HT-29 (cell line): ENCODE data around the gene TEX11. TPM values are rescaled to one million over a fixed set of nuclear protein-coding genes. Genes with fewer than 3 reads are reported as not detected.
"Not testable (repeated sequence)": the region's sequence is repeated elsewhere in the genome, so short reads cannot be mapped to it uniquely, and the experiment has no call there.

Source experiments
- DNase-seq: peaks from one replicate; pipeline ENCODE4 v3.0.0-alpha.2; 2015; ENCODE audit warnings: low spot score
- total RNA-seq: library from RNA; depleted of rRNA; stranded (reverse); fragments of >200 nt; shearing (Covaris generic); gene quantifications from 2 replicates; pipeline ENCODE4 v1.2.3, GENCODE V29; 2014

TEX11 gene
- total RNA-seq, 1 experiment from 2014 or later: not detected

GRCh38 chrX:70762285-70762684 lies 146.2 kb downstream of the TEX11 start:
- DNase-seq: peak; percentile 16

DNA sequence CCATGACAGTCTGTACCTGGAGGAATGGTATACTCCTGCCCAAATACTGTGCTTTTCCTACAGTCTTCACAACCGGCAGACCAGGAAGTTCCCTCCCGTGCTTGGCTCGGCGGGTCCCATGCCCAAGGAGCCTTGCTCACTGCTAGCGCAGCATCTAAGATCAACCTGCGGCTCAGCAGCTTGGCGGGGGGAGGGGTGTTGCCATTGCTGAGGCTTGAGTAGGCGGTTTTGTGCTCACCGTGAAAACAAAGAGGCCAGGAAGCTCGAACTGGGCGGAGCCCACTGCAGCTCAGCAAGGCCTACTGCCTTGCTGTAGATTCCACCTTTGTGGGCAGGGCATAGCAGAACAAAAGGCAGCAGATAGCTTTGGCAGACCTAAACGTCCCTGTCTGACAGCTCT lies 152.7 kb downstream of the TEX11 start:
- DNase-seq: no peak

GRCh38 chrX:70754169-70754848 lies 154.2 kb downstream of the TEX11 start:
- DNase-seq: no peak

GRCh38 chrX:70733774-70734173 lies 174.7 kb downstream of the TEX11 start:
- not testable (repeated sequence) for DNase-seq

- not testable (repeated sequence) for DNase-seq
These were observed 180.6 kb downstream of the TEX11 start for GRCh38 chrX:70727961-70728360.

DNA sequence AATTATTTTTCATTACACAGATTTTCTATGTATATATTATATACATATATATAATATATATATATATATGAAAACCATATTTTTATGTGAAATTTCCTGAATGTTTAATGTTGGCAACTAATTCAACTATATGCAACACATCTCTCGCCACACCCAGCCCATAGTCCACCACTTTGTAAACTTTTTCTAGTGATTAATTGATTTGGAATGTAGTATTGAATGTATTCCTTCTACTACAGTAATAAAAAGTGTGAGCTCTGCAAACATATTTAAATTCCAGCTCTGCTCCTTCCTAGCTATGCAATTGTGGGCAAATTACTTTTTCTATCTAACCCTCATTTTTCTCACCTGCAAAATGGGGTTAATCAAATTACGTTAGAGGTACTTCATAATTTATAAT lies 187.8 kb downstream of the TEX11 start:
- peak; percentile 17 for DNase-seq

- DNase-seq: not testable (repeated sequence)
These were observed 197.2 kb downstream of the TEX11 start for GRCh38 chrX:70711336-70711735.

DNA sequence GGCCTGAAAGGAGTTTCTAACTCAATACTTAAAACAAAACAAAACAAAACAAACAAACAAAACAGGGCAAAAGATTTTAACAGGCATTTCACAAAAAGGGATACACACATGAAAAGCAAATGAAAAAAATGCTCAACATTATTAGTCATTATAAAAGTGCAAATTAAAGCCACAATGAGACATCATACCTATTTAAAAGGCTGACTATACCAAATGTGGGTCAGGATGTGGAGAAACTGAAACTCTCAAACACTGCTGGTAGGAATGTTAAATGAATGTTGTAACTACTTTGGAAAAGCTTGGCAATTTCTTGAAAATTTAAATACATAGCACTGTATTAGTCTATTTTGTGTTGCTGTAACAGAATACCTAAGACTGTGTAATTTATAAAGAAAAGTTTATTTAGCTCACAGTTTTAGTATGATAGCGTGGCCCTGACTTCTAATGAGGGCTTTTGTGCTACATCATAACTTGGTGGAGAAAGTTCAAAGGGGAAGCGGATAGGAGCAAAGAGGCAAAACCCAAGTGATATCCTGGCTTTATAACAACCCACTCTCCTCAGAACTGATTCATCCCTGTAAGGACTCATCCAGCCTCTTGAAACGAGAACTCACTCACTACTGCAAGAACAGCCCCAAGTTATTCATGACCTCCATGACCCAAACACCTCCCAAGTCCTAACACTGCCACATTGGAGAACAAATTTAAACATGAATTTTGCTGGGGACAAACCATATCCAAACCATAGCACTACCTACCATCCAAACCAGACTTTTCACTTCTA lies 214.0 kb downstream of the TEX11 start:
- DNase-seq: no peak

DNA sequence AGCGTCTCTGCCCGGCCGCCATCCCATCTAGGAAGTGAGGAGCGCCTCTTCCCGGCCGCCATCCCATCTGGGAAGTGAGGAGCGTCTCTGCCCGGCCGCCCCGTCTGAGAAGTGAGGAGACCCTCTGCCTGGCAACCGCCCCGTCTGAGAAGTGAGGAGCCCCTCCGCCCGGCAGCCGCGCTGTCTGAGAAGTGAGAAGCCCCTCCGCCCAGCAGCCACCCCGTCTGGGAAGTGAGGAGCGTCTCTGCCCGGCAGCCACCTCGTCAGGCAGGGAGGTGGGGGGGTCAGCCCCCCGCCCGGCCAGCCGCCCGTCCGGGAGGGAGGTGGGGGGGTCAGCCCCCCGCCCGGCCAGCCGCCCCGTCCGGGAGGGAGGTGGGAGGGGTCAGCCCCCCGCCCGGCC lies 229.1 kb downstream of the TEX11 start:
- not testable (repeated sequence) for DNase-seq

- no peak for DNase-seq
These were observed 233.2 kb downstream of the TEX11 start for GRCh38 chrX:70675284-70675683.

- DNase-seq: no peak
These were observed 236.2 kb downstream of the TEX11 start for GRCh38 chrX:70672326-70672725.

DNA sequence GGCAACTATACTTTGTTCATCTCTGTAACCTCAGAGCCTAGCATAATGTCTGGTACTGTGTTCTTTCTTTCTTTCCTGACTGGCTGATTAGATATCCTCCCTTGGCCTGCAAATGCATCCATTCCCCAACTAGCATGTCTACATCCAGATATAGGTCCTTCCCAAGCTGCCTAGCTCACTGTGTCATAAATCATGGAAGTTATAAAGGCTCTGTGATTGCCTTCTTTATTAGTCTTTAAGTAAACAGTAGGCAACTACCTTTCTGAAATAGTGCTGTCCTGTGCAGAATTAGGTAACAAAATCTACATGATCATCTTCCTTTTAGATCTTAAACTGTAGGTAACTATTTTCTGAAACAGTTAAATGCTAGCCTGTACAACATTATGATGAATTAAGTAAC lies 239.4 kb downstream of the TEX11 start:
- no peak for DNase-seq

DNA sequence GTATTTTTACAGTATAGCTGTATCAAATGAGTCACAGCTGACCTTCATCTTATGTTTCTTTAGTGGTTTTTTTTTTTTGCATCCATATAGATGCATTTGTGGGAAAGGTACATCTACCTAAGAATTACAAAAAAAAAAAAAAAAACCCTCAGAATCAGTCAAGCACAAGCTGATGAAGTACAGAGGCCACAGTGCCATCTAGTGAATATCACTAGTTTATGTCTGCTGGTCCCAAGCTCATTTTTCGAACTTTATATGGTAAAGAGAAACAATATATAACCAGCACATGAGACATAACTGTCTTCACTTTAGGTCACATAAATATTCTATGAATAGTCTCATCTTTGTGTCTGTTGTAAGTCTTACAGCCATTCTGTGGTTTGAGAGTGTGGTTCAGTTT lies 243.8 kb downstream of the TEX11 start:
- DNase-seq: peak; percentile 62

DNA sequence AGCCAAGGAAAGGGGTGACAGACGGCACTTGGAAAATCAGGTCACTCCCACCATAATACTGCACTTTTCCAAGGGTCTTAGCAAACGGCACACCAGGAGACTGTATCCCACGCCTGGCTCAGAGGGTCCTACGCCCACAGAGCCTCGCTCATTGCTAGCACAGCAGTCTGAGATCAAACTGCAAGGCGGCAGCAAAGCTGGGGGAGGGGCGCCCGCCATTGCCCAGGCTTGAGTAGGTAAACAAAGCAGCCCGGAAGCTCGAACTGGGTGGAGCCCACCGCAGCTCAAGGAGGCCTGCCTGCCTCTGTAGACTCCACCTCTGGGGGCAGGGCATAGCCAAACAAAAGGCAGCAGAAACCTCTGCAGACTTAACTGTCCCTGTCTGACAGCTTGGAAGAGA lies 247.4 kb downstream of the TEX11 start:
- DNase-seq: not testable (repeated sequence)

DNA sequence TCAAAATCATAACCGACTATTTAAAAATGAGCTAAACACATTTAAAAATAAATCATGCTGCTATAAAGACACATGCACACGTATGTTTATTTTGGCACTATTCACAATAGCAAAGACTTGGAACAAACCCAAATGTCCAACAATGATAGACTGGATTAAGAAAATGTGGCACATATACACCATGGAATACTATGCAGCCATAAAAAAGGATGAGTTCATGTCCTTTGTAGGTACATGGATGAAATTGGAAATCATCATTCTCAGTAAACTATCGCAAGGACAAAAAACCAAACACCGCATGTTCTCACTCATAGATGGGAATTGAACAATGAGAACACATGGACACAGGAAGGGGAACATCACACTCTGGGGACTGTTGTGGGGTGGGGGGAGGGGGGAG lies 251.0 kb downstream of the TEX11 start:
- not testable (repeated sequence) for DNase-seq

GRCh38 chrX:70656304-70656703 lies 252.2 kb downstream of the TEX11 start:
- no peak for DNase-seq

GRCh38 chrX:70647910-70648309 lies 260.6 kb downstream of the TEX11 start:
- not testable (repeated sequence) for DNase-seq

DNA sequence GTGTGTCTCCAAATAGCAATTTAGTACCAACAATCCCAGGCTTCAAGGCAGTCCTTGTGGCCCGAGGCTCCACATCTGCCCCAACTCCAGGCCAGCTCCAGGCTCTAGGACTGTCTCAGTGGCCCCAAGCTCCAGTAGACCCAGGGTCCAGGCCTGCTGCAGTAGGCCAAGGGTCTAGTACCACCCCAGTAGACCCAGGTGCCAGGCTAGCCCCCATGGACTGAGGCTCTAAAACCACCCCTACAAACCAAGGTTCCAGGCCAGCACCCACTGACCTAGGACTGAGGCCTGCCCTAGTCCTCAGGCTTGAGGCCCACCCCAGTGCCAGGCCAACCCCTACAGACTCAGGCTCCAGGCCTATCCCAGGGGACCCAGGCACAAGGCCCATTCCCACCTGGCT lies 272.3 kb downstream of the TEX11 start:
- no peak for DNase-seq

DNA sequence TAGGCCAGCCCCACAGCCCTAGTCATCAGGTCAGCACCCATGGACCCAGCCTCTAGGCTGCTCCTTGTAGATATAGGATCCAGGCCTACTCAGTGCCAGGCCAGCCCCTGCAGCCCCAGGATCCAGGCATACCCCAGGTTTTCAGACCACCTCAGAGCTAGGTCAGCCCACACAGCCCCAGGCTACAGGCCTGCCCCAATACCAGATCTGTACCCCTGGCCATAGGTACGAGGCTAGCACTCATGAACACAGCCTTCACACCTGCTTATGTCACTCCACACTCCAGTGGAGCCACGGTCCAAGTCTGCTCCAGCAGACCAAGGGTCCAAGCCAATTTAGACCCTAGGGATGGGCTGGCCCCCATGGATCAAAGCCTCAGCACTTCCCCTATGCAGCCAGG lies 272.8 kb downstream of the TEX11 start:
- no peak for DNase-seq

GRCh38 chrX:70635227-70635626 lies 273.3 kb downstream of the TEX11 start:
- DNase-seq: no peak

DNA sequence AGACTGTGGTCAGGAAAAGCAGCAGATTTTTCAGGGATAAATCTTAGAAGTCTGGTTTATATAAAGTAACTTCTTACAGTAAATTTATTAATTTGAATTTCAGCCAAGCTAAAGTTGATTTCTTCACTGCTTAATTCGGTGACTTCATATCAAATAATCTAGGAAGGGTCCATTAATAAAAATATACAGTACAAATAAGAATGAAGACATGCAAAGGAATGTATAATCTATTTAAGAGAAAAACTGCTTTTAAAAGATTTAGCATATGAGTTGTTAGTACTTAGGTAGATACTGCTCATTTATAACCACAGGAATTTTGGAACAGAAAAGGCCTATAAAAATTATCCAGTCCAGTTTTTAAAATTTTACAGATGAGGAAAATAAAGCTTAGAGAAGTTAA lies 286.8 kb downstream of the TEX11 start:
- DNase-seq: no peak

- DNase-seq: no peak
These were observed 290.0 kb downstream of the TEX11 start for GRCh38 chrX:70618467-70618866.

DNA sequence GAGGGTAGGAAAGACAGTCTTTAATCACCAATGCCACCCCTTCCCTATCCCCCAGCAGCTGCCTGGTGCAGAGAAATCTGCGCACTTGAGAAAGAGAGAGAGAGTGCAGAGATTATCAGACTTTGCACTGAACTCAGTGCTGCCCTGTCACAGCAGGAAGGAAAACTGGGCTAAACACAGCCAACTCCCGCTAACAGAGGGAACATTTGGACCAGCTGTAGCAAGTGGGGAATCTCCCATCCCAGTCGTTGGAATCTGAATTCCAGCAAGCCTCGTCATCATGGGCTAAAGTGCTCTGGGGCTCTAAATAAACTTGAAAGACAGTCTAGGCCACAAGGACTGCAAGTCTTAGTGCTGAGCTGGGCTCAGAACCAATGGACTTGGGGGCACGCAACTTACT lies 295.2 kb downstream of the TEX11 start:
- DNase-seq: no peak
